A673 (cell line): ENCODE measurements around the gene PLXNA3. TPM values are rescaled to one million over a fixed set of nuclear protein-coding genes. Genes with fewer than 3 reads are reported as not detected.

Experiments used
- BruUV-seq: library from RNA; stranded (reverse); fragments of 400-500 nt; replicated peaks from 2 replicates; lab custom pipeline; 2021; lab: Mats Ljungman, UMichigan
- CTCF ChIA-PET: fragments of 300-600 bp; sonication (Branson Sonifier 250); formaldehyde crosslinking; loops from one replicate; lab custom pipeline; 2022; ENCODE audit warnings: antibody characterized with exemption; lab: Charles Lee
- POLR2A ChIA-PET: fragments of 300-600 bp; sonication (Branson Sonifier 250); formaldehyde crosslinking; loops from one replicate; lab custom pipeline; 2022; ENCODE audit warnings: antibody characterized with exemption; ENCODE audit not compliant: low non-redundant PET; lab: Charles Lee
- DNase-seq: peaks from one replicate; pipeline ENCODE4 v3.0.0-alpha.2; 2015; ENCODE audit warnings: low spot score
- H3K27ac ChIP-seq: fragments of 200-600 bp; sonication (generic); 2 replicates; pipeline ENCODE4 v1.5.1; 2016; ENCODE audit warnings: mixed run types, low read depth, mild to moderate bottlenecking, mixed read lengths, antibody characterized with exemption, low read length; ENCODE audit not compliant: poor library complexity, severe bottlenecking
- H3K27me3 ChIP-seq: fragments of 200-600 bp; sonication (generic); replicated peaks from 2 replicates; pipeline ENCODE4 v1.6.1; 2017; ENCODE audit warnings: mixed run types, low read depth, mild to moderate bottlenecking, mixed read lengths, antibody characterized with exemption, low read length; ENCODE audit not compliant: insufficient read depth, poor library complexity
- H3K36me3 ChIP-seq: fragments of 200-600 bp; sonication (generic); 2 replicates; pipeline ENCODE4 v1.6.1; 2016; ENCODE audit warnings: mixed run types, mild to moderate bottlenecking, mixed read lengths, antibody characterized with exemption, low read length; ENCODE audit not compliant: insufficient read depth, poor library complexity, severe bottlenecking
- H3K4me1 ChIP-seq: fragments of 200-600 bp; sonication (generic); 2 replicates; pipeline ENCODE4 v1.6.1; 2017; ENCODE audit warnings: mixed run types, mild to moderate bottlenecking, mixed read lengths, antibody characterized with exemption, low read length; ENCODE audit not compliant: insufficient read depth, poor library complexity, severe bottlenecking
- H3K4me3 ChIP-seq: fragments of 200-600 bp; sonication (generic); 2 replicates; pipeline ENCODE4 v1.5.1; 2016; ENCODE audit warnings: low read depth, mixed run types, mild to moderate bottlenecking, mixed read lengths, low read length; ENCODE audit not compliant: poor library complexity, severe bottlenecking
- H3K9me3 ChIP-seq: fragments of 200-600 bp; sonication (generic); 2 replicates; pipeline ENCODE4 v1.6.1; 2016; ENCODE audit warnings: mixed run types, low read depth, mild to moderate bottlenecking, mixed read lengths, antibody characterized with exemption, low read length; ENCODE audit not compliant: poor library complexity, severe bottlenecking
- EZH2 ChIP-seq: fragments of 200-600 bp; sonication (generic); IDR thresholded peaks from 2 replicates; pipeline ENCODE4 v1.6.1; 2017; ENCODE audit warnings: borderline replicate concordance, low read depth, mild to moderate bottlenecking, mixed read lengths, antibody characterized with exemption, low read length; ENCODE audit not compliant: poor library complexity, severe bottlenecking
- intact Hi-C: fragments of 100-400 bp; cut with micrococcal nuclease; formaldehyde crosslinking; loops from one replicate; pipeline ENCODE4 v1.10.0; 2022; ENCODE audit not compliant: unreplicated experiment
- microRNA-seq: library from miRNA; unstranded; fragments of <30 nt; microRNA quantifications from one replicate; pipeline ENCODE4 v1.2.0, GENCODE V29; 2021
- total RNA-seq: library from RNA; stranded (reverse); gene quantifications from 2 replicates; pipeline ENCODE4 v1.2.3, GENCODE V29; 2021
- TF ChIP-seq, protein P1 (sequence below): fragments of 300-800, 200-600 bp; sonication (generic); conservative IDR thresholded peaks from 2 replicates; pipeline ENCODE4 v1.5.1; 2017; ENCODE audit warnings: low read depth, mild to moderate bottlenecking, antibody characterized with exemption, low read length, moderate library complexity, mixed read lengths

Gene PLXNA3
- total RNA-seq, 1 experiment from 2014 or later: 54.6 TPM

DNA sequence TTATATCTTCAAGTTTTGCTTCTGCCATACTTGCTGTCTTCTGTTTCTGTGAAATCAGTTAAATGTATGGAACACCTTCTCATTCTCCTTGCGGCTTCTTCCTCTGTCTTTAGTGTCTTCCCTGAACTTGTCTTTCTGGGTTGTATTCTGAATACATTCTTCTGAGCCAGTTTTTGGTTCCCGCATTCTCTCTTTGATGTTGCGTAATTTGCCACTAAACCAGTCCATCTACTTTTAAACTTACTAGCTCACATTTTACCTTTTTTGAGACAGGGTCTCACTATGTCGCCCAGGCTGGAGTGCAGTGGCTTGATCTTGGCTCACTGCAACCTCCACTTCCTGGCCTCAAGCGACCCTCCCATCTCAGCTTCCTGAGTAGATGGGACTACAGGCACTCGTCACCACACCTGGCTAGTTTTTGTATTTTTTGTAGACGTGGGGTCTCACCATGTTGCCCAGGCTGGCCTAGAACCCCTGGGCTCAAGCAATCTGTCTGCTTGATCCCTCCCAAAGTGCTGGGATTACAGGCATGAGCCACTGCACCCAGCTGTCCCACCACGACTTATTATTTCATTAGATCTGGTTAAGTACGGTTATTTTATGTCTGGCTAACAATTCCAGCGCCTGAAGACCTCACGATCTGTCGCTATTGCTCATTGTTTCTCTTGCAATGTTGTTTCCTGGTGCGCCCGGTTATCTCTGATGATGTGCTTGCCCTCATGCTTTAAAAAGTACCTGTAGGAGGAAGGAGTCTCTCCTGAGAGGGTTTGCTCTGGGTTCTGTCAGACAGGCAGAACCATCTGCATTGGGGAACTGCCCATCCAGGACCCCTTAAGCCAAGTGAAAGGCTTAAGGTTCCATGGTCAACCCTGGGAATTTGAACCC, 67.8 kb downstream of the PLXNA3 start:
- Histone ChIP-seq H3K27ac (no peak overlapping the region), H3K4me3 (no peak overlapping the region), H3K27me3 (no peaks in the 10 kb centered on the region), H3K9me3 (no peaks in the 10 kb centered on the region), H3K36me3 (no peaks in the 10 kb centered on the region), H3K4me1 (peaks cover 9% of the 10 kb centered on the region)
- ChIA-PET CTCF (no interaction called here), POLR2A (no interaction called here)
- DNase-seq: no peak
- no TSS peak for BruUV-seq
- no peak for TF ChIP-seq EZH2
- TF ChIP-seq, protein P1, sequence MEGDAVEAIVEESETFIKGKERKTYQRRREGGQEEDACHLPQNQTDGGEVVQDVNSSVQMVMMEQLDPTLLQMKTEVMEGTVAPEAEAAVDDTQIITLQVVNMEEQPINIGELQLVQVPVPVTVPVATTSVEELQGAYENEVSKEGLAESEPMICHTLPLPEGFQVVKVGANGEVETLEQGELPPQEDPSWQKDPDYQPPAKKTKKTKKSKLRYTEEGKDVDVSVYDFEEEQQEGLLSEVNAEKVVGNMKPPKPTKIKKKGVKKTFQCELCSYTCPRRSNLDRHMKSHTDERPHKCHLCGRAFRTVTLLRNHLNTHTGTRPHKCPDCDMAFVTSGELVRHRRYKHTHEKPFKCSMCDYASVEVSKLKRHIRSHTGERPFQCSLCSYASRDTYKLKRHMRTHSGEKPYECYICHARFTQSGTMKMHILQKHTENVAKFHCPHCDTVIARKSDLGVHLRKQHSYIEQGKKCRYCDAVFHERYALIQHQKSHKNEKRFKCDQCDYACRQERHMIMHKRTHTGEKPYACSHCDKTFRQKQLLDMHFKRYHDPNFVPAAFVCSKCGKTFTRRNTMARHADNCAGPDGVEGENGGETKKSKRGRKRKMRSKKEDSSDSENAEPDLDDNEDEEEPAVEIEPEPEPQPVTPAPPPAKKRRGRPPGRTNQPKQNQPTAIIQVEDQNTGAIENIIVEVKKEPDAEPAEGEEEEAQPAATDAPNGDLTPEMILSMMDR: no peak
- intact Hi-C loops: no loop called here

DNA sequence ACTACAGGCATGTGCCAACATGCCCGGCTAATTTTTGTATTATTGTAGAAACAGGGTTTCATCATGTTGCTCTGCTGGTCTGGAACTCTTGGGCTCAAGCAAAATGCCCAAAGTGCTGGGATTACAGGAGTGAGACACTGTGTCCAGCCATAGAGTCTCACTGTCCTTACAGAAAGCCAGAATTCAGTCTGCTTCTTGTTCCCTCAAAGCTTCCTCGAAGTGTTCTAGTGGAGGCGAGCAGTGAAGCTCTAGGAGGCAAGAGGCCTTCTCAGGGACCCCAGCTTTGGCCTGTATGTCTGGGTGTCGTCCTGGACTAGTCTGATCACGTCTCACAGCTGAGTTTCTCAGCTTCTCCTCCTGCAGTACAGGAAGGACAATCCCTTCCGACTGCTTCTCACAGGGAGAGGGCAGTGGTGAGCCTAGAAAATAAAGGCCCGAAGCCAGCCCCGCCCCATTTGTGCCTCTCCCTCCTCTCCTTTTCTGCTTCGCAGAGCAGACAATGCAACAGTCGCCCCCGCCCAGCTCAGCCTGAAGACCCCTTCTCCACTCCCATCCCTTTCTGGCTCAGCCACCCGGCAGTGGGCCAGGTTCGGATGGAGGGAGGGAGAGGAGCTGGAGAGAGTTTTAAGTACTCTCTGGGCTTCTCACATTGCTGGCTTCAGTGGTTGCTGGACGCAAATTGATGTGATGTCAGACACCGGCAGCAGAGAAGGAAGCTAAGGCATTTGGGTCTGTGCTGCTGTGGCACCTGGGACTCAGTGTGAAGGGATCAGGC, 69.0 kb downstream of the PLXNA3 start:
- ChIA-PET POLR2A (interaction anchor here (0.6 kb wide), 1 partner anchor 130 kb away, joined by 3 read pairs; no protein-coding TSS in a partner anchor), CTCF (interaction anchor here (0.6 to 1.4 kb wide), 3 partner anchors 10 to 154 kb away, joined by 3 to 4 read pairs (median 3); partner anchors contain the start of gene FAM3A)
- peak overlapping the region; percentile 17 for H3K4me3 ChIP-seq
- TF ChIP-seq EZH2: no peak
- TF ChIP-seq, protein P1: peak; percentile 57
- H3K36me3 ChIP-seq: no peaks in the 10 kb centered on the region
- peak; percentile 82 for DNase-seq
- peaks cover 9% of the 10 kb centered on the region for H3K4me1 ChIP-seq
- H3K9me3 ChIP-seq: no peaks in the 10 kb centered on the region
- no peaks in the 10 kb centered on the region for H3K27me3 ChIP-seq
- H3K27ac ChIP-seq: peak overlapping the region; percentile 50
- intact Hi-C loops: no loop called here
- BruUV-seq: no TSS peak

Small RNA genes lying within 50 kb of the gene (microRNA-seq; reads per million reads assigned to microRNA genes)
- gene MIR6858: 4.0 reads per million, percentile 11 among the genes with 10 or more reads in this experiment

Other genes starting within 250 kb of the PLXNA3 start
- not detected in 2 replicates for gene OPN1MW2, start 238.5 kb upstream of the PLXNA3 start, total RNA-seq
- not detected in 2 replicates for gene OPN1MW3, start 200.7 kb upstream of the PLXNA3 start, total RNA-seq
- gene TEX28, start 163.2 kb upstream of the PLXNA3 start, total RNA-seq: not detected in 2 replicates
- not detected in 2 replicates for gene TKTL1, start 162.5 kb upstream of the PLXNA3 start, total RNA-seq
- 1,123 and 1,210 TPM in 2 replicates for gene FLNA, start 83.6 kb upstream of the PLXNA3 start, total RNA-seq
- gene EMD, start 79.0 kb upstream of the PLXNA3 start, total RNA-seq: 79.6 and 84.7 TPM in 2 replicates
- gene RPL10, start 59.9 kb upstream of the PLXNA3 start, total RNA-seq: 2,429 and 2,445 TPM in 2 replicates
- 6.8 and 8.3 TPM in 2 replicates for gene DNASE1L1, start 49.0 kb upstream of the PLXNA3 start, total RNA-seq
- 41.8 and 55.8 TPM in 2 replicates for gene TAFAZZIN, start 46.7 kb upstream of the PLXNA3 start, total RNA-seq
- gene ATP6AP1, start 29.6 kb upstream of the PLXNA3 start, total RNA-seq: 77.1 and 77.5 TPM in 2 replicates
- gene GDI1, start 21.1 kb upstream of the PLXNA3 start, total RNA-seq: 137 and 139 TPM in 2 replicates
- gene FAM50A, start 14.1 kb upstream of the PLXNA3 start, total RNA-seq: 78.0 and 83.7 TPM in 2 replicates
- 30.4 and 34.6 TPM in 2 replicates for gene LAGE3, start 21.0 kb downstream of the PLXNA3 start, total RNA-seq
- gene UBL4A, start 28.3 kb downstream of the PLXNA3 start, total RNA-seq: 30.4 and 31.4 TPM in 2 replicates
- 8.1 and 9.7 TPM in 2 replicates for gene SLC10A3, start 32.3 kb downstream of the PLXNA3 start, total RNA-seq
- gene FAM3A, start 58.0 kb downstream of the PLXNA3 start, total RNA-seq: 35.8 and 38.5 TPM in 2 replicates
- 190 and 203 TPM in 2 replicates for gene G6PD, start 88.6 kb downstream of the PLXNA3 start, total RNA-seq
- gene IKBKG, start 89.3 kb downstream of the PLXNA3 start, total RNA-seq: 28.0 and 30.4 TPM in 2 replicates
- gene CTAG1A, start 126.9 kb downstream of the PLXNA3 start, total RNA-seq: not detected in 2 replicates
- gene CTAG1B, start 161.0 kb downstream of the PLXNA3 start, total RNA-seq: not detected in 2 replicates
- not detected in 2 replicates for gene CTAG2, start 195.3 kb downstream of the PLXNA3 start, total RNA-seq